PC-3 (cell line): Measurements from ENCODE around the gene DMRT3. TPM values are rescaled to one million over a fixed set of nuclear protein-coding genes. Genes with fewer than 3 reads are reported as not detected.
A peak's percentile ranks its signal among the peaks of the same experiment; 100 is the strongest.

ENCODE experiments used
- ATAC-seq: fragments of 200-7000 bp; cut with Tn5 transposase; 2 replicates; pipeline ENCODE4 v1.9.1; 2020; ENCODE audit warnings: mild to moderate bottlenecking, moderate library complexity
- BruUV-seq: library from RNA; stranded (reverse); fragments of 400-500 nt; replicated peaks from 2 replicates; lab custom pipeline; 2021; lab: Mats Ljungman, UMichigan
- CTCF ChIA-PET: fragments of 300-600 bp; sonication (Branson Sonifier 250); formaldehyde crosslinking; loops from one replicate; lab custom pipeline; 2022; ENCODE audit warnings: antibody characterized with exemption; lab: Charles Lee
- POLR2A ChIA-PET: fragments of 300-600 bp; sonication (Branson Sonifier 250); formaldehyde crosslinking; loops from one replicate; lab custom pipeline; 2022; ENCODE audit warnings: antibody characterized with exemption; ENCODE audit not compliant: unreplicated experiment; lab: Charles Lee
- DNase-seq: peaks from one replicate; pipeline ENCODE4 v3.0.0-alpha.2; 2015
- H2AFZ ChIP-seq: fragments of 300-600 bp; sonication (generic); 2 replicates; pipeline ENCODE4 v1.6.0; 2016; ENCODE audit warnings: antibody characterized with exemption, low read length
- H3F3A ChIP-seq: fragments of 300-600 bp; sonication (generic); one replicate; pipeline ENCODE4 v1.6.0; 2017; ENCODE audit warnings: antibody characterized with exemption, low read length, control low read depth, mild to moderate bottlenecking; ENCODE audit not compliant: unreplicated experiment
- H3K27ac ChIP-seq: fragments of 300-600 bp; sonication (generic); 2 replicates; pipeline ENCODE4 v1.5.1; 2016; ENCODE audit warnings: mild to moderate bottlenecking, low read length
- H3K27me3 ChIP-seq: fragments of 300-600 bp; sonication (generic); 2 replicates; pipeline ENCODE4 v1.6.1; 2016; ENCODE audit warnings: low read length, mixed read lengths
- H3K36me3 ChIP-seq: fragments of 300-600 bp; sonication (generic); 2 replicates; pipeline ENCODE4 v1.6.1; 2016; ENCODE audit warnings: low read depth, mixed run types, low read length, mixed read lengths
- H3K4me1 ChIP-seq: fragments of 300-600 bp; sonication (generic); 2 replicates; pipeline ENCODE4 v1.5.1; 2016; ENCODE audit warnings: low read length; ENCODE audit not compliant: insufficient read depth
- H3K4me2 ChIP-seq: fragments of 300-600 bp; sonication (generic); 2 replicates; pipeline ENCODE4 v1.6.0; 2016; ENCODE audit warnings: low read length
- H3K4me3 ChIP-seq: fragments of 300-600 bp; sonication (generic); 2 replicates; pipeline ENCODE4 v1.5.1; 2016; ENCODE audit warnings: mild to moderate bottlenecking, low read length, mixed read lengths
- H3K79me2 ChIP-seq: fragments of 300-600 bp; sonication (generic); 2 replicates; pipeline ENCODE4 v1.6.1; 2017; ENCODE audit warnings: low read length, mixed read lengths
- H3K9ac ChIP-seq: fragments of 300-600 bp; sonication (generic); 2 replicates; pipeline ENCODE4 v1.6.0; 2016; ENCODE audit warnings: mild to moderate bottlenecking, low read length
- H3K9me2 ChIP-seq: fragments of 300-600 bp; sonication (generic); replicated peaks from 2 replicates; pipeline ENCODE4 v1.6.1; 2016; ENCODE audit warnings: mixed run types, low read length, mixed read lengths
- H3K9me3 ChIP-seq: fragments of 300-600 bp; sonication (generic); 2 replicates; pipeline ENCODE4 v1.6.1; 2016; ENCODE audit warnings: low read length, mixed read lengths
- H4K20me1 ChIP-seq: fragments of 300-600 bp; sonication (generic); 2 replicates; pipeline ENCODE4 v1.6.1; 2016; ENCODE audit warnings: low read length, mixed read lengths
- EZH2 ChIP-seq: fragments of 300-600 bp; sonication (generic); IDR thresholded peaks from one replicate; pipeline ENCODE4 v1.6.1; 2017; ENCODE audit warnings: antibody characterized with exemption, mild to moderate bottlenecking, low read length; ENCODE audit not compliant: unreplicated experiment
- EZH2phosphoT487 ChIP-seq: fragments of 300-600 bp; sonication (generic); IDR thresholded peaks from 2 replicates; pipeline ENCODE4 v1.6.1; 2018; ENCODE audit warnings: mild to moderate bottlenecking, antibody characterized with exemption, low read length, borderline replicate concordance
- intact Hi-C: fragments of 100-400 bp; cut with micrococcal nuclease; formaldehyde crosslinking; loops from 2 replicates; pipeline ENCODE4 v1.9.0; 2023
- total RNA-seq: library from RNA; depleted of rRNA; stranded (reverse); fragments of >200 nt; gene quantifications from 2 replicates; pipeline ENCODE4 v1.2.3, GENCODE V29; 2014
- TF ChIP-seq, protein P1 (sequence below): fragments of 300-600 bp; sonication (generic); conservative IDR thresholded peaks from 2 replicates; pipeline ENCODE4 v1.5.1; 2017; ENCODE audit warnings: antibody characterized with exemption, low read depth, mild to moderate bottlenecking, low read length

The DMRT3 gene
- total RNA-seq, 1 experiment from 2014 or later = not detected

- ChIA-PET CTCF (no interaction called here), POLR2A (no interaction called here)
- H3F3A ChIP-seq = no peaks in the 10 kb centered on the region
- no peaks in the 10 kb centered on the region for H3K79me2 ChIP-seq
- peak overlapping the region; percentile 30; the same call in 1 of the 2 replicates for H2AFZ ChIP-seq
- TF ChIP-seq EZH2phosphoT487 (no peak), EZH2 (no peak)
- TF ChIP-seq, protein P1, sequence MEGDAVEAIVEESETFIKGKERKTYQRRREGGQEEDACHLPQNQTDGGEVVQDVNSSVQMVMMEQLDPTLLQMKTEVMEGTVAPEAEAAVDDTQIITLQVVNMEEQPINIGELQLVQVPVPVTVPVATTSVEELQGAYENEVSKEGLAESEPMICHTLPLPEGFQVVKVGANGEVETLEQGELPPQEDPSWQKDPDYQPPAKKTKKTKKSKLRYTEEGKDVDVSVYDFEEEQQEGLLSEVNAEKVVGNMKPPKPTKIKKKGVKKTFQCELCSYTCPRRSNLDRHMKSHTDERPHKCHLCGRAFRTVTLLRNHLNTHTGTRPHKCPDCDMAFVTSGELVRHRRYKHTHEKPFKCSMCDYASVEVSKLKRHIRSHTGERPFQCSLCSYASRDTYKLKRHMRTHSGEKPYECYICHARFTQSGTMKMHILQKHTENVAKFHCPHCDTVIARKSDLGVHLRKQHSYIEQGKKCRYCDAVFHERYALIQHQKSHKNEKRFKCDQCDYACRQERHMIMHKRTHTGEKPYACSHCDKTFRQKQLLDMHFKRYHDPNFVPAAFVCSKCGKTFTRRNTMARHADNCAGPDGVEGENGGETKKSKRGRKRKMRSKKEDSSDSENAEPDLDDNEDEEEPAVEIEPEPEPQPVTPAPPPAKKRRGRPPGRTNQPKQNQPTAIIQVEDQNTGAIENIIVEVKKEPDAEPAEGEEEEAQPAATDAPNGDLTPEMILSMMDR = no peak
- no peaks in the 10 kb centered on the region for H4K20me1 ChIP-seq
- H3K9ac ChIP-seq = no peak overlapping the region
- 0 out of 2 replicates have a peak, but pooled peaks cover 7% of the 10 kb centered on the region for H3K4me1 ChIP-seq
- H3K36me3 ChIP-seq = no peaks in the 10 kb centered on the region
- no peaks in the 10 kb centered on the region for H3K9me3 ChIP-seq
- DNase-seq (peak; percentile 46), ATAC-seq (0 out of 2 replicates have a peak, but pooled peaks have one; percentile 13)
- H3K27ac ChIP-seq = no peak overlapping the region
- peak overlapping the region; percentile 59 for H3K4me2 ChIP-seq
- H3K27me3 ChIP-seq = peaks cover 40% of the 10 kb centered on the region
- intact Hi-C loops = no loop called here
- H3K9me2 ChIP-seq = no peaks in the 10 kb centered on the region
- H3K4me3 ChIP-seq = 0 out of 2 replicates have a peak overlapping the region, but pooled peaks have one; percentile 7
- no TSS peak for BruUV-seq
Observed at GRCh38 chr9:935348-935965, 41.0 kb upstream of the DMRT3 start.

DNA sequence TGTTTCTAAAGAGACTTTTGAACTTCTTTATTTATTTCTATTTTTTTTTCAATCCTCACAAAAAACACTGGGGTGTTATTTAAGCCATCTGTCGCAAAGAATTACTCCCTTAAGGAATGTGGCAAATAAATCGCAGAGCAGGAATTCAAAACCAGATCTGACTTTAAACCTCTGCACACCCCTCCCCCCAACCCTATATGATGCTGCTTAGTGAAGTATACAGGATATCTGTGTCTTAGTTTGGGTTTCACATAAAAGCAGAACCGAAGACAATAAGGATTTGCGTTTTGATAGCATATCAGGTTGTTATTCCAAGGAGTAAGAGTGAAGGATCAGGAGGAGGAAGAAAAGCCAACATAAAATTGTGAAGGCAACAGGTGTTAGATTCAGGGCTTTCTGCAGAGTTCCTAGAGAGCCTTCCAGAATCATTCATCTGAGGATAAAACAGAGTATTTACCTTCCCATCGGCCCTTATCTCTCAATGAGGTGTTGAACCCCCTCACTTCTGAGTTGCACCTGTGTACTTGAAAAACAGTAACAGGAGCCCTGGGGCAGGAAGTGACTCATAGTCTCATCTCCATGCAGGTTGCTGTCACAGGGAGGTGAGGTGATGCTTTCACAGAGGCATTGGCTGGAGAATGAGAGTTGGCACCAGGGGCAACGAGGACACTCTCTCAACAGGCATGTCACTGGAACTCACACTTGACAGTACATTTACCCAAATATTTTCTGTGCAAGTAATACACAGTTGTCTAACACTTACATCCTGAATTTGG, 33.5 kb upstream of the DMRT3 start:
- BruUV-seq = no TSS peak
- Histone ChIP-seq H3K79me2 (no peaks in the 10 kb centered on the region), H3K4me2 (no peak overlapping the region), H3K4me3 (no peak overlapping the region), H2AFZ (no peak overlapping the region), H3K9ac (no peak overlapping the region), H4K20me1 (no peaks in the 10 kb centered on the region), H3K9me2 (no peaks in the 10 kb centered on the region), H3K27ac (no peak overlapping the region), H3K27me3 (peaks cover 26% of the 10 kb centered on the region), H3K4me1 (no peaks in the 10 kb centered on the region), H3F3A (no peaks in the 10 kb centered on the region), H3K9me3 (no peaks in the 10 kb centered on the region), H3K36me3 (no peaks in the 10 kb centered on the region)
- intact Hi-C loops = no loop called here
- no peak for ATAC-seq
- TF ChIP-seq EZH2 (no peak), EZH2phosphoT487 (no peak)
- TF ChIP-seq, protein P1 = no peak
- no peak for DNase-seq
- CTCF ChIA-PET = no interaction called here
- POLR2A ChIA-PET = no interaction called here

DNA sequence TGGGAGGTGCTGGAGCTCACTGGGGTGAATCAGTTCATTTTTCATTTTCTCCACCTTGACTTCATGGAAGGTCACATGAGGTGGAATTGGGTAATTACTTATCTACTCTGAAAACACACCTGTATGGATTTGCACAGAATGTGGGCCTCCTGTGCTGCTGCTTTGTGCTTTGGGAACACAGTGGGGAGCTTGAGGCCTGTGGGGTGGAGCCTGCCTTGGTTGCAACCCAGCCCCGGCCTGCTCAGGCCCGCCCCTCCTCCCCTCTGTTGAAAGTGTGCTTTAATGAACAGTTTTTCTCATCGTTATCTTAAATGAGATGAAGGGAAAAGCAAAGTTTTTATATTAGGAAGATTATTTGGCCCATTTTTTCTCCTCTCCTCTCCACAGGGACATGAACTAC, 28.5 kb upstream of the DMRT3 start:
- no peak for ATAC-seq
- no peak for DNase-seq
- Histone ChIP-seq H4K20me1 (no peaks in the 10 kb centered on the region), H3K4me3 (no peak overlapping the region), H3K79me2 (no peaks in the 10 kb centered on the region), H3K27me3 (peaks cover 45% of the 10 kb centered on the region), H2AFZ (no peak overlapping the region), H3K27ac (no peak overlapping the region), H3F3A (no peaks in the 10 kb centered on the region), H3K9ac (no peak overlapping the region), H3K4me2 (no peak overlapping the region), H3K9me2 (no peaks in the 10 kb centered on the region), H3K36me3 (no peaks in the 10 kb centered on the region), H3K4me1 (no peaks in the 10 kb centered on the region), H3K9me3 (no peaks in the 10 kb centered on the region)
- ChIA-PET CTCF (no interaction called here), POLR2A (no interaction called here)
- intact Hi-C loops = no loop called here
- TF ChIP-seq EZH2phosphoT487 = no peak
- no peak for TF ChIP-seq EZH2
- TF ChIP-seq, protein P1 = no peak
- BruUV-seq = no TSS peak
